Measurements from ENCODE around the gene MMP11. TPM values are rescaled to one million over a fixed set of nuclear protein-coding genes. Genes with fewer than 3 reads are reported as not detected.

Gene MMP11
- polyA plus RNA-seq, 1 of the 3 experiments (the other 2 are of a cell fraction): 64.4 TPM

DNA sequence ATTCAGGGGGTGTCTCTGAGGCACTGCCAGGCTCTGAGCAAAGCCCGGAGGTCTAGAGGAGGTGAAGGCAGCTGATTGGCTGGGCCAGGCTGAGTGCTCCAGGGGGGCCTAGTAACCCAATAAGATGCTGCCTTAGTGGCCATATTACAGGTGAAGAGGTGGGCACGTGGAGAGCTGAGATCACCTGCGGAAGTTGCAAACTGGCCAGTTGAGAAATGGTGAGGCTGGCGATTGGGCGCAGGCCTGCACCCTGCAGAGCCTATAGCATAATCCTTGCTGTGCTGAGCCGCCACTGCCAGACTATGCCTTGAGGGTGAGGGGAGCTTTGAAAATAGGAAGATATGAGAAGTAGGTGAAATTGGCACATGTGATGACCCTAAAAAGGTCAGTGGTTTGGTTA, 44.5 kb downstream of the MMP11 start:
- H3K36me3 ChIP-seq (replicated peaks in 1 of 2; ENCODE audit: control insufficient read depth in 1 of 2, insufficient read depth in 2 of 2, low read length in 1 of 2): peaks cover 28 to 54% of the 10 kb centered on the region in 2 experiments
- H3K9me3 ChIP-seq: no peaks in the 10 kb centered on the region
- no peaks in the 10 kb centered on the region for H4K20me1 ChIP-seq (ENCODE audit: insufficient read depth)
- WGBS (ENCODE audit: low lambda C conversion rate): 90% methylated on average over 6 of the region's 6 CpGs
- H3K79me2 ChIP-seq (ENCODE audit: insufficient read depth): 0 out of 2 replicates have a peak, but pooled peaks cover 3% of the 10 kb centered on the region
- POLR2A ChIA-PET: interaction anchor here (0.5 kb wide), 1 partner anchor 40 kb away, joined by 3 read pairs; no protein-coding TSS in a partner anchor
- H3K4me1 ChIP-seq (ENCODE audit: control insufficient read depth in 1 of 2, insufficient read depth in 2 of 2, low read depth in 1 of 2, low read length in 1 of 2): peaks cover 0 to 15% of the 10 kb centered on the region in 2 experiments; a peak in 1 of 4 replicates
- no peak overlapping the region for H2AFZ ChIP-seq (ENCODE audit: low read depth)
- no peak overlapping the region for H3K4me3 ChIP-seq (ENCODE audit: low read depth in 2 of 2, low read length in 1 of 2)
- H3K27ac ChIP-seq (ENCODE audit: low read depth in 2 of 2, low read length in 1 of 2): no peak overlapping the region
- no peak overlapping the region for H3K4me2 ChIP-seq
- H3K9ac ChIP-seq: no peak overlapping the region
- no peak for DNase-seq
- H3F3A ChIP-seq (replicated peaks; ENCODE audit: insufficient read depth): no peaks in the 10 kb centered on the region
- CTCF ChIA-PET: no interaction called here
- no peaks in the 10 kb centered on the region for H3K27me3 ChIP-seq (ENCODE audit: insufficient read depth)
- no peaks in the 10 kb centered on the region for H3K9me2 ChIP-seq
- TF ChIP-seq POLR2AphosphoS5 (IDR thresholded peaks at IDR 0.05; ENCODE audit: low read depth, low read length) (no peak), RCOR1 (IDR thresholded peaks at IDR 0.05; ENCODE audit: low read length) (no peak), EP300 (IDR thresholded peaks at IDR 0.05; ENCODE audit: borderline replicate concordance in 1 of 2, low read depth in 1 of 2, low read length in 1 of 2) (no peak), FOSL2 (IDR thresholded peaks at IDR 0.05; ENCODE audit: borderline replicate concordance, low read depth) (no peak), SMC3 (IDR thresholded peaks at IDR 0.05; ENCODE audit: low read depth, low read length) (no peak), TEAD4 (IDR thresholded peaks at IDR 0.05; ENCODE audit: borderline replicate concordance, insufficient read depth) (no peak), TAF1 (IDR thresholded peaks at IDR 0.05; ENCODE audit: borderline replicate concordance, low read depth, low read length) (no peak), YY1 (IDR thresholded peaks at IDR 0.05; ENCODE audit: low read depth) (no peak), MEF2A (IDR thresholded peaks at IDR 0.05; ENCODE audit: borderline replicate concordance, low read depth) (no peak)
- TF ChIP-seq, protein P1, sequence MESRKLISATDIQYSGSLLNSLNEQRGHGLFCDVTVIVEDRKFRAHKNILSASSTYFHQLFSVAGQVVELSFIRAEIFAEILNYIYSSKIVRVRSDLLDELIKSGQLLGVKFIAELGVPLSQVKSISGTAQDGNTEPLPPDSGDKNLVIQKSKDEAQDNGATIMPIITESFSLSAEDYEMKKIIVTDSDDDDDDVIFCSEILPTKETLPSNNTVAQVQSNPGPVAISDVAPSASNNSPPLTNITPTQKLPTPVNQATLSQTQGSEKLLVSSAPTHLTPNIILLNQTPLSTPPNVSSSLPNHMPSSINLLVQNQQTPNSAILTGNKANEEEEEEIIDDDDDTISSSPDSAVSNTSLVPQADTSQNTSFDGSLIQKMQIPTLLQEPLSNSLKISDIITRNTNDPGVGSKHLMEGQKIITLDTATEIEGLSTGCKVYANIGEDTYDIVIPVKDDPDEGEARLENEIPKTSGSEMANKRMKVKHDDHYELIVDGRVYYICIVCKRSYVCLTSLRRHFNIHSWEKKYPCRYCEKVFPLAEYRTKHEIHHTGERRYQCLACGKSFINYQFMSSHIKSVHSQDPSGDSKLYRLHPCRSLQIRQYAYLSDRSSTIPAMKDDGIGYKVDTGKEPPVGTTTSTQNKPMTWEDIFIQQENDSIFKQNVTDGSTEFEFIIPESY (IDR thresholded peaks at IDR 0.05; ENCODE audit: borderline replicate concordance, low read depth): no peak
- TF ChIP-seq, protein P2, sequence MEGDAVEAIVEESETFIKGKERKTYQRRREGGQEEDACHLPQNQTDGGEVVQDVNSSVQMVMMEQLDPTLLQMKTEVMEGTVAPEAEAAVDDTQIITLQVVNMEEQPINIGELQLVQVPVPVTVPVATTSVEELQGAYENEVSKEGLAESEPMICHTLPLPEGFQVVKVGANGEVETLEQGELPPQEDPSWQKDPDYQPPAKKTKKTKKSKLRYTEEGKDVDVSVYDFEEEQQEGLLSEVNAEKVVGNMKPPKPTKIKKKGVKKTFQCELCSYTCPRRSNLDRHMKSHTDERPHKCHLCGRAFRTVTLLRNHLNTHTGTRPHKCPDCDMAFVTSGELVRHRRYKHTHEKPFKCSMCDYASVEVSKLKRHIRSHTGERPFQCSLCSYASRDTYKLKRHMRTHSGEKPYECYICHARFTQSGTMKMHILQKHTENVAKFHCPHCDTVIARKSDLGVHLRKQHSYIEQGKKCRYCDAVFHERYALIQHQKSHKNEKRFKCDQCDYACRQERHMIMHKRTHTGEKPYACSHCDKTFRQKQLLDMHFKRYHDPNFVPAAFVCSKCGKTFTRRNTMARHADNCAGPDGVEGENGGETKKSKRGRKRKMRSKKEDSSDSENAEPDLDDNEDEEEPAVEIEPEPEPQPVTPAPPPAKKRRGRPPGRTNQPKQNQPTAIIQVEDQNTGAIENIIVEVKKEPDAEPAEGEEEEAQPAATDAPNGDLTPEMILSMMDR (IDR thresholded peaks at IDR 0.05): no peak

DNA sequence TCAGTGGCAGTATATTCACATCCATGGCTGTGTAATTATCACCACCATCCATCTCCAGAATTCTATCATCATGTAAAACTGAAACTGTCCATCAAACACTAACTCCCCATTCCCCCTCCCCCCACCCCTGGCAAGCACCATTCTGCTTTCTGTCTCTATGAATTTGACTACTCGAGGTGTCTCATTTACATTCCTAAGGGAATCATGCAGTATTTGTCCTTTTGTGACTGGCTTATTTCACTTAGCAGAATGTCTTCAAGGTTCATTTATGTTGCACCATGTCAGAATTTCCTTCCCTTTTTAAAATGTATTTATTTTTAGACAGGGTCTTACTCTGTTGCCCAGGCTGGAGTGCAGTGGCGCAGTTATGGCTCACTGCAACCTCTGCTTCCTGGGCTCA, 45.9 kb downstream of the MMP11 start:
- TF ChIP-seq SMC3 (IDR thresholded peaks at IDR 0.05; ENCODE audit: low read depth, low read length): no peak
- TF ChIP-seq FOXM1 (IDR thresholded peaks at IDR 0.05; ENCODE audit: low read depth): no peak
- H3K36me3 ChIP-seq (replicated peaks in 1 of 2; ENCODE audit: control insufficient read depth in 1 of 2, insufficient read depth in 2 of 2, low read length in 1 of 2): peaks cover 23 to 44% of the 10 kb centered on the region in 2 experiments
- 0 out of 2 replicates have a peak, but pooled peaks cover 3% of the 10 kb centered on the region for H3K79me2 ChIP-seq (ENCODE audit: insufficient read depth)
- ChIA-PET CTCF (no interaction called here), POLR2A (no interaction called here)
- no peaks in the 10 kb centered on the region for H3K9me2 ChIP-seq
- DNase-seq: no peak
- H3F3A ChIP-seq (replicated peaks; ENCODE audit: insufficient read depth): no peaks in the 10 kb centered on the region
- H4K20me1 ChIP-seq (ENCODE audit: insufficient read depth): no peaks in the 10 kb centered on the region
- H3K9me3 ChIP-seq: no peaks in the 10 kb centered on the region
- H3K27me3 ChIP-seq (ENCODE audit: insufficient read depth): no peaks in the 10 kb centered on the region
- no peak overlapping the region for H3K4me2 ChIP-seq
- peaks cover 0 to 27% of the 10 kb centered on the region in 2 experiments; a peak in 1 of 4 replicates for H3K4me1 ChIP-seq (ENCODE audit: control insufficient read depth in 1 of 2, insufficient read depth in 2 of 2, low read depth in 1 of 2, low read length in 1 of 2)
- no peak overlapping the region for H3K4me3 ChIP-seq (ENCODE audit: low read depth in 2 of 2, low read length in 1 of 2)
- H3K27ac ChIP-seq (ENCODE audit: low read depth in 2 of 2, low read length in 1 of 2): no peak overlapping the region
- H3K9ac ChIP-seq: no peak overlapping the region
- H2AFZ ChIP-seq (ENCODE audit: low read depth): no peak overlapping the region
- 96% methylated on average over 2 of the region's 2 CpGs for WGBS (ENCODE audit: low lambda C conversion rate)

All from SK-N-SH (cell line).